HUDEP-2 (cell line): ENCODE measurements around the gene SLMAP.
A peak's percentile ranks its signal among the peaks of the same experiment; 100 is the strongest.

ENCODE experiments used
- DNase-seq, 76 experiments: peaks; one replicate each; lab custom pipeline; 2025; ENCODE audit not compliant: unreplicated experiment in 76 of 76; lab: John Stamatoyannopoulos, UW

The SLMAP gene

DNA sequence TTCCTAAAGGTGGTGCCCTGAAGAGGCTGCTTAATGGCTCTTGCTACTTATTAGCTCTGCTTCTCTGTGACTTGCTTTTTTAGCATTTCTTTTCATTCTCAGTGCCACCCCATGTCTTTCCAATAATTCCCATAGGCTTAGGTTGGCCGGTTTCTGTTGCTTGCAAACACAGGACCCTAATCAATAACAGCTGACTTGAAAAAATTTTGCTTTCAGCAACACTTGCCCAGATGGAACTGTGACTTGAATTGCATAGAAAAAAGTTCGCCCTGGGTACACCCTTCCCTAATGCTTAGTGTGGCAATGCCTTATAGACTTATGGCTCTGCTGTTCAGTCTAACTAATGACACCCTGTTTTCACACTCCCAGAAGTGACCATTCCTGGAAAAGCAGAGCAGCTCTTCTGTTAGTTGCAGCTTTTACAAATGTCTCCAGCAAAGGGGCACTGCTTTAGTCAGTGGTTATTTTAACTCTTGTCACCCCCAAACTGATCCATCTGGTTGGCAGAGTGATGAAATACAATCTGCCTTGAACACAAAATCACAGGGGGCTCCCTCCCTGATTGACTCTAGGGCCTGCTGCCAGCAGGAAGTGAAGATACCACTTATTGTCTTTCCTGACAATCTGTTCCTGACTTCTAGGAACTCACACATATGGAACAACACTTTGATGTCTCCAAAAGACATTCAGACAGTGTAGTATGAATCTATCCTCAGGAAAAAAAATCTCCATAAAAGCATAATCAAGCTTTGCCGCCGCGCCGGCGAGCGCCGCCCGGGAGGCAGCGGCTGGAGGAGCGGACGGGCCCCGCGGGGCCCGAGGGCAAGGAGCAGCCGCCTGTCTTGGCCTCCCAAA is 9.7 kb upstream of the SLMAP start:
- peak in 1 of 76 experiments; percentile 1 for DNase-seq

DNA sequence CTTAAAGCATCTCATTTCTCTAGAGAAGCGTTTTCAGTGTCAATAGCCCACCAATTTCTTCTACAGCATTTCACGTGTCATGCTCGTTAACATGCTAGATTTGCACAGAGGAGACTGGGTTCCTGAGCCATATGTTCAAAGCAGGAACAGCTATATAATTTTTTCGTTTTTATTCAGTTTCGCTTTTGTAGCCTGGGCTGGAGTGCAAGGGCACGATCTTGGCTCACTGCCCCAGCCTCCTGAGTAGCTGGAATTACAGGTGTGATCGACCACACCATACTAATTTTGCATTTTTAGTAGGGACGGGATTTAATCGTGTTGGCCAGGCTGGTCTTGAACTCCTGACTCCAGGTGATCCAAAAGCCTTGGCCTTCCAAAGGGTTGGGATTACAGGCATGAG is 6.6 kb upstream of the SLMAP start:
- DNase-seq, result no peak

DNA sequence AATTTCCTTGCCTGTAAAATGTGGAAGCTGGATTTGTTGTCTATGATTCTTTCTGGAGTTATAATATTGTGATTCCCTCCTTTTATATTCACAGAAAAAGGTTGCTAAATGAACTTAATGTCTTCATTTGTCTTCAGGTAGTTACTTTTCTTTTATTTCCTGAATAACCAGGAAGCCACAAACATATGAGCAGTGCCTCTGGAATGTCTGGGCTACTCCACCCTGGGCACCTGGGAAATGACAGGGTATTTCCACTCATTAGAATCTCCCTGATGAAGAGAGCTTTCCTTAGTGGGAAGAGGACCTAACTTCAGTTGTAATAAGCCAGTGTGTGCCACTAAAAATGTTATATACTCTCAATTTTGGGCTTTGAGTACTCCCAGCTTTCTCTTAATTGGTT is 3.8 kb upstream of the SLMAP start:
- no peak for DNase-seq

DNA sequence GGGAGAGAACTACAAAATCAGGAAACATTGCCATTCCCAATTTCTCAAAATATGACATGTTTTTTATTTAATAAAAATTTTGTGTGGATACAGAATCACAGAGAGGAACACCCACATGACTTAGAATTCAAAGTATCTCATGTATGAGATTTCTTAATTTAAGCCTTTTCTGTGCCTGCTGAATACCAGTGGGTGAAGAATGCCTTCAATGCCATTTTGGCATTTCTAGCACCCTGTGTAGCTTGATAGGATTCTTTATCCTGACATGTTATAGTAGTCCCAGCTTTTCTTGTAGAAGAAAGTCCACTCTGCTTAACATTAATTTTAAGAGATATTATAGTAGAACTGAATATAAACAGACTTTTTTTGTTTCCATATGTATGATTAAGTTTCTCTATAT is 3.1 kb upstream of the SLMAP start:
- no peak for DNase-seq

DNA sequence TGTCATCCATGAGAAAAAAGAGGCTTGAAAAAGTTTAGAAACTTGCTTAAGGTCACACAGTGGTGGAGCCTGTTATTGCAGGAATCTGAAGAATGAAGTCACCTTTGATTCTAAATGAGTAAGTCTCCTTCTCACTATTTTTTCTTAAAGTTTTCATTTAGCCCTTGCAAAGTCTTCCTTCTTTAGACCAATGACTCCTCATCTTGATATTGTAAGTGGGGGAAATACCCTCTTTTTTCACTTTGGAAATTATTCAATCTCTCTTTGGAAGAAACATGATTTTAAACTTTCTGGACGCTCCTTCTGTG is 787 bp upstream of the SLMAP start:
- peak in 7 of 76 experiments; percentile 12 to 60 (median 39) for DNase-seq

DNA sequence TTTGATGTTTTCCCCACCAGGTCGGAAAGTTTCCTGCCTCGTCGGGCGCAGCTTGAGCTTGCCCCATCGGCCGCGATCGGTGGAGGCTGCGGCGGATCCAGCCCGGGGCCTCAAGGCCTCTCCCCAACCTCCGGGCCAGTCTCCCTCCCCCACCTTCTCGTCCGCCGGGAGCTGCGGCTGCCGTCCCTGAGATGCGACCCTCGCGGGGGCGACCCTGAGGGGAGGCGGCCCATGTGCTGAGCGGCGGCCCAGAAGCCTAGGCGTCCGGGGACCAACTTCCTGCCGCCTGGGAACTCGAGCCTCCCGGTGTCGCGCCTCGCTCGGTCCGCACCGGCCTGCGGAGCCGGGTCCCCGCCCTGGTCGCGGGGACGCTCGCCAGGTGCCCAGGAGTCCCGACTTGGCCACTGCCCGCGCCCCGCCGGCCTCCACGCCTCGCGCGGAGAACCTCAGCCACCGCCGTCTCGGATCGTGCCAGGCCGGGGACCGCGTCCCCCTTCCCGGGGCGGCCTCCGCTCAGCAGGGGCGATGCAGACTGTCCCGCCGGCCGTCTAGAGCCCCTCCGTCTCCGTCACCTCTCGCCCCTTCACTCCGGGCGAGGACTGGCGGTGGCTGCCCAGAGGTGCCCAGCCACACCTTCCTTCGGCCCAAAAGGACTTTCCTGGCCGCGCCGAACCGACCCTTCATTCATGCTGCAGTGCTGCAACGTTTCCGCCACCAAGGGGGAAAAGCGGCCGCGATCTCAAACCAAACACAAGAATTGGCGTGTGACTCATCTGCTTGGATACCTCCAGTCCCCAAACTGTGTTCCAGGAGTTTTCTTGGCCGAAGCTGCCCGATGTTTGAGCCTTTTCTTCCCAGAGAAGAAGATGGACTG is 656 bp downstream of the SLMAP start:
- DNase-seq, result peak in 34 of 76 experiments; percentile 3 to 56 (median 19)

DNA sequence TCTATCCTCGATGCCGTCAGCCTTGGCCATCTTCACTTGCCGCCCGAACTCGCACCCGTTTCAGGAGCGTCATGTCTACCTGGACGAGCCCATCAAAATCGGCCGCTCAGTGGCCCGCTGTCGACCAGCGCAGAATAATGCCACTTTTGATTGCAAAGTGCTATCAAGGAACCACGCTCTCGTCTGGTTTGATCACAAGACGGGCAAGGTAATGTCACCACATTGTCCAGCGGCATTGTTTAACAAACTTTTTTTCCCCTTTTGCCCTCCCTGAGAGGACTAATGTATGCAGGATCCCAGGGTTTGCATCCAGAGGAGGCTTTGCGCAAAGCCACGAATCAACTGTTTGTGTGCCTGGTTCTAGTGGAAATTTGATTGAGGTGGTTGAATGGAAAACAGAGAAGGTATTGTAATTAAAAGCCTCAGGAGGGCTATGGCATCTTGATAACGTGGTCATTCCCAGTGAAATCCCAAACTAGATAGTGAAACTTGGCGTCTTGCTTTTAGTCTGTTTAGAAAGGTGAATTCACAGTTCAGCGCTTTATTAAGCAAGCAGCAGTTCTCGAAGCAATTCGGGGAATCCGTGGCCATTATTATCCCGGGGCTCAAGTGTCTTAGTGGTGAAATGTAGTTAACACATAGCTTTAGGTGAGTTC is 1.7 kb downstream of the SLMAP start:
- peak in 3 of 76 experiments; percentile 4 to 26 (median 15) for DNase-seq

DNA sequence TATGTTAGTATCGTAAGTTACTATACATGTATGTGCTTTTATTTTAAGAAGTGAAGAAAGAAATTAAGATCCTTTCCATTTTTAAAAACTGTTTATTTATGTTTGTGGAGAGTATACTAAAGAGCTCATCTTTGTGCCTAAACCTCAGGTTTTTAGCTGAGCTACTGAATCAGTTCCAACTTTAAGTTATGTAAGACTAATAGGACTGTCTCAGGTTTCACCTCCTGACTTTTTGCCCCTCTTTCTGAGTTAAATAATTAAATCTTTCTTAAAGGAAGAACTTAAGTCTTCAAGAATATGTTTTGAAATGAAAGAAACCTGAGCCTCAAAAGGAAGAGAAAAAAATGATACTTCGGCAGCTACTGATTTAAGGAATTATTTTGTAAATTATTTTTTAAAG is 2.6 kb downstream of the SLMAP start:
- DNase-seq, result no peak

DNA sequence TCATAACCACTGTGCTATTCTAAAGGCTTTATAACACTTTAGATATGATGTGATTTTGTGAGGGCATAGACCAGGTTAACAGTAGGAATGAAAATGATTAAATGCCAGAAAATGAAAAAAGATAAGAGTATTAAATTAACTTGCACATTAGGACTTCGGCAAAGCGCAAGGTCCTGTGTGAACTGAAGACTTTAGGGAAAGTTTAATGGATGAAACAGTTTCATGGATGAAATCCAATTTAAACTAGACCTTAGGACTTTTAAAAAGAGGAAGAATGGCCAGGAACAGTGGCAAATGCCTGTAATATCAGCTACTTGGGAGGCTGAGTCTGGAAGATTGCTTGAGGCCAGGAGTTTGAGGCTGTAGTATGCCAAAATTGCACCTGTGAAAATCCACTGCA is 8.7 kb downstream of the SLMAP start:
- DNase-seq, result no peak

DNA sequence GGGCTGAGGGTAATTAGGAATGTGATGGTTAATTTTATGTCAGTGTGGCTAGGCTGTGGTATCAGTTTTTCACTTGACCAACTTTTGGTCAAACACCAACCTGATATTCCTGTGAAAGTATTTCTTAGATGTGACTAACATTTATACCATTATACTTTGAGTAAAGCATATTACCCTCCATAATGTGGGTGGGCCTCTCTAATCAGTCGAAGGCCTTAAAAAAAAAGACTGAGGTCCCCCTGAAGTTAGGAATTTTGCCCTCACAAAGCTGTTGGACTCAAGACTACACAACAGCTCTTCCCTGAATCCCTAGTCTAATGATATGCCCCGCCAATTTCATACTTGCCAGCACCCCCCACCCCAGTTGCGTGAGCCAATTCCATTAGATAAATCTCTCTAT is 12.5 kb downstream of the SLMAP start:
- no peak for DNase-seq

DNA sequence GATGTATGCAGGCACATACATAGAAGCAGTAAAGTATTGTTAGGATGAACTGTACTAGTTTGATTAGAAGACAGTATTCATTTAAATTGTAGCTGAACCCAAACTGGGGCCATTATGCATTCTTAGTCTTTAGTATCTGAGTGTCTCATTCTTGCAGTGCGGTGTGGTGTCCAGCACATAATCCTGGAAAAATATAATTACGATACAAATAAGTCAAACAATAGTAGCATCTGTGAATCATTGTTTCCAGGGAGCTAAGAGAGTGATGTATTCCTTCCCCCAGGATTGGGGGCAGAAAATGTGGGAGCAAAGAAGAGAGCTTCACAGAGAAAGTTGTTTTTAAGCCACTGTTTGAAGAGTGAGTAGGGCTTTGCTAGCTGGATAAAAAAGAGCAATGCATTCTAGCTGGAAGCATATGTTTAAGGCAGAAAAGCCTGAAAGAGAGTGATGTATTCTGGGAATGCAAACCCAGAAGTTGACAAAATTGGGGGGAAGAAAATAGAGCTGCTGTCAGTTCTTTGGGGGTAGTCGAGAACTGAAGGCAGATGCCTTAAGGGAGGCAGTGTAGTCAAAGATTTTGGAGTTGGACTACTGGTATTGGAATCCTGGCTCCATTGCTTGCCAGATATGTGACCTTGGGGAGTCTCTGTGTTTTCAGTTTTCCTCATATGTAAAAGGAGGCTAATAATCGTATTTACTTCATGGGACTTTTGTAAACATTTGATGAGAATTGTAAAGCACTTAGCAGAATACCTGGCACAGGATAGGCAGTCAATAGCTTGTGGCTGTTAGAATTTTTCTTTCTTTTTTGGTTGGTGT is 14.1 kb downstream of the SLMAP start:
- DNase-seq, result no peak

DNA sequence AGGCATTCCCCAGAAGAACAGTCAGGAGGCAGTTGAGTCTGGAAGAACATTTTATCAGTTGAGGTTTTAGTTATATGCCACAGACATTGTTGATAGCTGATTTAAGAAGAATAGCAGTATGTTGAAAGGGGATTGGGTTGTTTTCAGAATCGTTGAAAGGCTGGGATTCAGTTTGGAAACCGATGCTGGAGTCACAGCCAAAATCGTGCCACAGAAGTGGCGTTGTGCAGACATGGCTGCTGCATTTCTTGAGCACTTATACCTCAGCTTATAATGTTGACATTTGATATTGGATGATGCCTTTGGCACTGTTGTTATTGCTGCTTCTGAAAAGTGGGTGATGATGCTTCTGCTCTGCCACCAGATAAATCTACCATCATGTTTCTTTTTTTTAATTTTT is 16.1 kb downstream of the SLMAP start:
- no peak for DNase-seq

DNA sequence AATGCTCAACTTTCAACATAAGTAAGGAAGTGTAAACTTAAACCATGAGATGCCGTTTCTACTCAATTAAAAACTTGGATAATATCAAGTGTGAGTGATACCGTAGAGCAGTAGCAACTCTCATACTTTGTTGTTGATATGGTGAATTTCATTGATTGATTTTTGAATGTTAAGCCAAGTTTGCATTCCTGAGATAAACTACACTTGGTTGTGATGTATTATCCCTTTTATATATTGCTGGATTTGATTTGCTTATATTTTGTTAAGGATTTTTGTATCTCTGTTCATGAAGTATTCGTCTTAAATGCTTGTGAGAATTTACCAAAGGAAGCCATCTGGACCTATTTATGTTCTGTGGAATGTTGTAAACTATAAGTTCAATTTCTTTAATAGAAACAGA is 21.7 kb downstream of the SLMAP start:
- no peak for DNase-seq

DNA sequence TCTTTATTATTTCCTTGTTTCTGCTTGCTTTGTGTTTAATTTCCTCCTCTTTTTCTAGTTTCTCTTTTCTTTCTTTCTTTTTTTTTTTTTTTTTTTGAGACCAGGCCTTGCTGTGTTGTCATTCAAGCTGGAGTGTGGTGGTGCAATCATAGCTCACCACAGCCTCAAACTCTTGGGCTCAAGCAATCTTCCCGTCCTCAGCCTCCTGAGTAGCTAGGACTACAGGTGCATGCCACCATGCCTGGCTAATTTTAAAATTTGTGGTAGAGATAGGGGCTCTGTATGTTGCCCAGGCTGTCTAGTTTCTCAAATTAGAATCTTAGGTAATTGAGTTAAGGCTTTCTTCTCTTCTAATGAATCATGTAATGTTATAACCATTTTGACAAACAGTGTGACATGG is 22.4 kb downstream of the SLMAP start:
- no peak for DNase-seq

DNA sequence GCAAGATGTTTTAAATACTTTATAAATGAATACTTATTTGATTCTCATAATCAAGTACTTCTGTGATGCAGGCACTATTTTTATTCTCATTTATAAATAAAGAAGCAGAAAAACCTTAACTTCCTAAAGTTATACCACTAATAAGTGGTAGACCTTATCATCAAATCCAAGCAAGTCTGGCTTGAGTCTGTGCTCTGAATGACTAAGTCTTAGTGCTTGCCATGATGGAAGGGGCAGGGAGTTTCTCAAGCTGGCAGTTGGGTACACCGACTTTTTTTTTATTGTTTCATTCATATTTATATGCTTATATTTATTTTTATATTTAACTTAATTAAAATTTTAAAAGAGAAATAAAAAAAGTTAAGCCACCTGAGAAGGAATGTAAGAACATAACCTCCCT is 23.6 kb downstream of the SLMAP start:
- peak in 1 of 76 experiments; percentile 14 for DNase-seq

DNA sequence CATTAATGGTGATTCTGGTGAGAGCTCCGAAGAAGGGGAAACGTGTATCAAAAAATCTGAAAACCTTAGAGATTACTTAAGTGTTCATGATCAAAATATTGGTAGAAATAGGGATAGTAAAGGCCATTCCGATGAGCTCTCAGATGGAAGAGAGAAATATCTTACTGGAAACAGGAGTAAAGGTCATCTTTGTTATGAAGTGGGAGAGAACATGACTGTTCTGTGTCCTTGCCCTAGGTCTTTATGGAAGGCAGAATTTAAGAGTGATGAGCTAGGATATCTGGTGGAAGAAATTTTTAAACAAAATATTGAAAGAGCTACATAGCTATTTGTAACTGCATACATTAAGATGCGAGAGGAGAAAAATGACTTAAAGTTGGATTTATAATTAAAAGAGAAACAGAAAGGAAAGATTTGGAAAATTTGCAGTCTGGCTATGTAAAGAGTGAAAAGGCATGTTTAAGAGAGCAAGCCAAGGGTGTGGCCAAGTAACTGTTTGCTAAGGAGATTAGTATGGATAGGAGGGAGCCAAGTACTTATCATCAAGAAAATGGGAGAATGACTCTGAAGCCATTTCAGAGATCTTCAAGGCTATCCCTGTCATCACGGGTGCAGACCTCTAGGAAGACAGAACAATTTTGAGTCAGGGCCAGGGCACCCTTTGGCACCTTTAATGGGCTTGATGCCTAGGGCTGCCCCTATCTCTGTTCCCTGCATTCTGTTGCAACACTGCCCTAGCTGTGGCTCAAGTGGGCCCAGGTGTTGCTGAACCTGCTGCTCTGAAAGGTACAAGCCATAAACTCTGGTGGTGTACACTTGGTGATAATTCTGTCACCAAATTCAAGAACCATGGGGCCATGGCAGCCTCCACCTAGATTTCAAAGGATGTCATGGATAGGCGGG is 27.3 kb downstream of the SLMAP start:
- peak in 20 of 76 experiments; percentile 5 to 56 (median 19) for DNase-seq

DNA sequence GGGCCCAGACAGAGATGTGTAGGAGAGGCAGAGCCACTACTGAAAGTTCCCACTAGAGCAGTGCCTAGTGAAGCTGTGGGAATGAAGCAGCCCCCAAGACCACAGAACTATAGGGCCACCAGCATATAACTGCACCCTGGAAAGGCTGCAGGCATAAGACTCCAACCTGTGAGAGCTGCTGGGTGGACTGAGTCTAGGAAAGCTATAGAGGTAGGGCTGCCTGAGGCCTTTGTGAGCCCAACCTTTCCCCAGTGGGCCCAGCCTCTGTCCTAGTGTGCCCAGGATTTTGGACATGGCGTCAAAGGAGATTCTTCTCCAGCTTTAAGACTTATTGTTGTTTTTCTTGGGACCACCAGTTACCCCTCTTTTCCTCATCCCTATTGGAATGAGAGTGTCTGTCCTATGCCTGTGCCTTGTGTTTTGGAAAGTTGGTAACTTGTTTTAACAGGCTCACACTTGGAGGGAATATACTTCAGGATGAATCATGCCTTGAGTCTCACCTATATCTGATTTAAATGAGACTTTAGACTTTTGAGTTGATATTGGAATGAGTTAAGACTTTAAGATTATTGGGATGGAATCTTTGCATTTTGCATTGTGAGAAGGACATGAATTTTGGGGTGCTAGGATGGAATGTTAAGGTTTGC is 28.1 kb downstream of the SLMAP start:
- no peak for DNase-seq

DNA sequence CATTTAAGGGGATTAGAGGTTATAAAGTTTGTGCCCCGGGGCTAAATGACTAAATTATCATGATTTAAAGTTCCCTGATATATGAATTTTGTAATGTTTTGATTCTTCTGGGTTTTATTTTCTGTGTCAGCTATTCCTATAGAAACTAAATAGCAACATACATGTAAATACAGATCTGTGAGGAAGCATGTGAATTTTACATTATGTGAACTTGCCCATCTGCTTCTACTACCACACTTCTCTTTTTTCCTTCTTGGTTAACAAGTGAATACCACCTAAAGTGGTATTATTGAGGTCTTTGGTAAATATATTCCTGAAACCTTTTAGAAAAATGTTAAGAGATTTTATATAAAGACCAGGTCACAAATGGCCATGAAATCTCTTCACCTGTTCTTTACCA is 29.3 kb downstream of the SLMAP start:
- no peak for DNase-seq
